HG02588 (cell line): ENCODE data around the gene LIM2.

Experiments used
- ATAC-seq: cut with Tn5 transposase; IDR thresholded peaks from one replicate; pipeline ENCODE4 v1.9.1; 2021; ENCODE audit warnings: mild to moderate bottlenecking, moderate library complexity; ENCODE audit not compliant: unreplicated experiment

LIM2 gene

GRCh38 chr19:51341976-51342580, 45.7 kb downstream of the LIM2 start, which contains the start of gene VSIG10L:
TSS of gene VSIG10L (minus strand) at chr19:51342139. CDS start at chr19:51342124, 15 bp downstream.
- ATAC-seq = no peak

- ATAC-seq = no peak
These were observed 46.7 kb downstream of the LIM2 start for GRCh38 chr19:51341066-51341465.

- peak; percentile 53 for ATAC-seq
These were observed 47.8 kb downstream of the LIM2 start for GRCh38 chr19:51339687-51340656.

- ATAC-seq = no peak
These were observed 48.5 kb downstream of the LIM2 start for GRCh38 chr19:51339313-51339686.

- ATAC-seq = peak; percentile 53
These were observed 49.0 kb downstream of the LIM2 start for GRCh38 chr19:51338563-51339312.

GRCh38 chr19:51337861-51338562, 49.8 kb downstream of the LIM2 start:
- ATAC-seq = no peak

- ATAC-seq = no peak
These were observed 50.5 kb downstream of the LIM2 start for GRCh38 chr19:51337141-51337860.

GRCh38 chr19:51333836-51334460, 53.8 kb downstream of the LIM2 start:
- no peak for ATAC-seq

GRCh38 chr19:51331716-51332115, 56.1 kb downstream of the LIM2 start:
- ATAC-seq = no peak

- no peak for ATAC-seq
These were observed 56.6 kb downstream of the LIM2 start for GRCh38 chr19:51331193-51331592.

GRCh38 chr19:51330366-51330765, 57.4 kb downstream of the LIM2 start:
- no peak for ATAC-seq
